NCI-H2107 (cell line): Measurements from ENCODE around the gene CCDC12.

Source experiments
- DNase-seq: peaks from one replicate; lab custom pipeline; 2025; lab: John Stamatoyannopoulos, UW

CCDC12 gene

GRCh38 chr3:46935989-46936558, 40.5 kb downstream of the CCDC12 start:
- DNase-seq, result no peak

GRCh38 chr3:46935168-46935858, 41.2 kb downstream of the CCDC12 start:
- no peak for DNase-seq

- DNase-seq, result no peak
These were observed 41.9 kb downstream of the CCDC12 start for GRCh38 chr3:46934498-46935167.

- DNase-seq, result no peak
These were observed 42.5 kb downstream of the CCDC12 start for GRCh38 chr3:46934072-46934471.

GRCh38 chr3:46933261-46933660, 43.3 kb downstream of the CCDC12 start:
- no peak for DNase-seq

GRCh38 chr3:46932455-46933225, 43.9 kb downstream of the CCDC12 start:
- no peak for DNase-seq

GRCh38 chr3:46931631-46932331, 44.8 kb downstream of the CCDC12 start:
- DNase-seq, result no peak

- DNase-seq, result no peak
These were observed 45.6 kb downstream of the CCDC12 start for GRCh38 chr3:46930945-46931403.

- DNase-seq, result no peak
These were observed 46.2 kb downstream of the CCDC12 start for GRCh38 chr3:46930166-46930944.

- no peak for DNase-seq
These were observed 47.2 kb downstream of the CCDC12 start for GRCh38 chr3:46929324-46929723.

GRCh38 chr3:46928282-46928681, 48.3 kb downstream of the CCDC12 start:
- DNase-seq, result no peak

- no peak for DNase-seq
These were observed 48.8 kb downstream of the CCDC12 start for GRCh38 chr3:46927718-46928073.

GRCh38 chr3:46926871-46927717, 49.5 kb downstream of the CCDC12 start:
- no peak for DNase-seq

GRCh38 chr3:46926447-46926846, 50.1 kb downstream of the CCDC12 start:
- DNase-seq, result no peak

- DNase-seq, result no peak
These were observed 50.5 kb downstream of the CCDC12 start for GRCh38 chr3:46926039-46926438.

GRCh38 chr3:46925585-46925934, 51.0 kb downstream of the CCDC12 start:
- no peak for DNase-seq

- no peak for DNase-seq
These were observed 51.5 kb downstream of the CCDC12 start for GRCh38 chr3:46924921-46925584.

GRCh38 chr3:46923559-46924350, 52.8 kb downstream of the CCDC12 start:
- no peak for DNase-seq
